H1 (cell line): ENCODE results near the gene SLC7A5. TPM values are rescaled to one million over a fixed set of nuclear protein-coding genes. Genes with fewer than 3 reads are reported as not detected.

Experiments
- CTCF ChIA-PET: fragments of 300-600 bp; sonication (Branson Sonifier 250); formaldehyde crosslinking; loops from one replicate; lab custom pipeline; 2021; ENCODE audit not compliant: partially characterized antibody; lab: Charles Lee
- POLR2A ChIA-PET: fragments of 300-600 bp; sonication (Branson Sonifier 250); formaldehyde crosslinking; loops from one replicate; lab custom pipeline; 2021; ENCODE audit warnings: inconsistent platforms; ENCODE audit not compliant: partially characterized antibody; lab: Charles Lee
- DNase-seq, 2 experiments: peaks; one replicate each; pipeline versions ENCODE4 v3.0.0 to v3.0.0-alpha.2; 2010 to 2022; ENCODE audit warnings: low spot score in 2 of 2, low read depth in 1 of 2, mixed read lengths in 1 of 2
- FAIRE-seq: peaks from 2 replicates; lab custom pipeline; 2011; peaks lifted over from hg19 to GRCh38; lab: Jason Lieb, UNC
- H2AFZ ChIP-seq: 2 replicates; pipeline ENCODE4 v1.8.1; 2012; ENCODE audit warnings: low read length, inconsistent platforms
- H2AK5ac ChIP-seq: 2 replicates; pipeline ENCODE4 v1.6.1; 2013; ENCODE audit warnings: low read depth, low read length
- H2BK120ac ChIP-seq: replicated peaks from 2 replicates; pipeline ENCODE3; 2013; ENCODE audit warnings: low read depth, low read length, inconsistent platforms
- H2BK12ac ChIP-seq: 2 replicates; pipeline ENCODE4 v1.6.1; 2013; ENCODE audit warnings: low read depth, low read length
- H2BK15ac ChIP-seq: 2 replicates; pipeline ENCODE4 v1.6.1; 2013; ENCODE audit warnings: low read length
- H2BK20ac ChIP-seq: 2 replicates; pipeline ENCODE4 v1.6.1; 2013; ENCODE audit warnings: low read length
- H2BK5ac ChIP-seq: 2 replicates; pipeline ENCODE4 v1.6.1; 2013; ENCODE audit warnings: low read depth, low read length
- H3K14ac ChIP-seq: 2 replicates; pipeline ENCODE4 v1.6.1; 2013; ENCODE audit warnings: inconsistent platforms; ENCODE audit not compliant: insufficient read length
- H3K18ac ChIP-seq: 2 replicates; pipeline ENCODE4 v1.6.1; 2013; ENCODE audit warnings: low read length; ENCODE audit errors: extremely low read depth
- H3K23ac ChIP-seq: 2 replicates; pipeline ENCODE4 v1.6.1; 2013; ENCODE audit warnings: inconsistent platforms; ENCODE audit not compliant: insufficient read length
- H3K23me2 ChIP-seq: 2 replicates; pipeline ENCODE4 v1.6.1; 2013; ENCODE audit warnings: low read depth, low read length
- H3K27ac ChIP-seq: 2 replicates; pipeline ENCODE4 v1.6.1; 2011; ENCODE audit warnings: low read depth, low read length, inconsistent platforms
- H3K27me3 ChIP-seq, 4 experiments: replicated peaks in 1 of 4; 1 replicate in 1 of 4; 2 replicates in 3 of 4; pipeline versions ENCODE4 v1.6.1 to v1.8.1; 2011 to 2013; ENCODE audit warnings: low read length in 3 of 4, mild to moderate bottlenecking in 3 of 4, inconsistent platforms in 2 of 4, mixed read lengths in 2 of 4, moderate library complexity in 1 of 4; ENCODE audit not compliant: control insufficient read depth in 3 of 4, insufficient read depth in 3 of 4; ENCODE audit errors: extremely low read depth in 1 of 4
- H3K36me3 ChIP-seq, 4 experiments: 2 replicates each; pipeline versions ENCODE4 v1.6.1 to v1.8.1; 2011 to 2013; ENCODE audit warnings: mild to moderate bottlenecking in 4 of 4, low read length in 3 of 4, moderate library complexity in 2 of 4, control low read depth in 1 of 4, inconsistent platforms in 1 of 4; ENCODE audit not compliant: insufficient read depth in 4 of 4, control insufficient read depth in 2 of 4
- H3K4ac ChIP-seq: replicated peaks from 2 replicates; pipeline ENCODE3; 2013; ENCODE audit warnings: low read length, low read depth, mixed read lengths, inconsistent platforms; ENCODE audit not compliant: insufficient read length
- H3K4me1 ChIP-seq, 4 experiments: replicated peaks in 1 of 4; 1 replicate in 1 of 4; 2 replicates in 3 of 4; pipeline versions ENCODE4 v1.6.1 to v1.8.1; 2011 to 2013; ENCODE audit warnings: low read length in 3 of 4, inconsistent platforms in 2 of 4, mixed read lengths in 1 of 4; ENCODE audit not compliant: insufficient read depth in 4 of 4, control insufficient read depth in 3 of 4
- H3K4me2 ChIP-seq, 2 experiments: 2 replicates each; pipeline versions ENCODE4 v1.6.1 to v1.8.1; 2011 to 2013; ENCODE audit warnings: low read depth in 2 of 2, low read length in 2 of 2, control low read depth in 1 of 2, inconsistent platforms in 1 of 2, mild to moderate bottlenecking in 1 of 2; ENCODE audit not compliant: insufficient read depth in 1 of 2
- H3K4me3 ChIP-seq, 4 experiments: fragments of 200-600, 300-600 bp in 1 of 4; sonication (generic), shearing (Covaris generic), sonication (Bioruptor Twin) in 1 of 4; 2 replicates each; pipeline versions ENCODE4 v1.5.1 to v1.8.1; 2011 to 2016; ENCODE audit warnings: low read length in 4 of 4, low read depth in 3 of 4, control low read depth in 2 of 4, inconsistent platforms in 2 of 4, mild to moderate bottlenecking in 2 of 4, mixed read lengths in 1 of 4, moderate library complexity in 1 of 4; ENCODE audit not compliant: insufficient read depth in 2 of 4; ENCODE audit errors: extremely low read depth in 1 of 4
- H3K56ac ChIP-seq: replicated peaks from 2 replicates; pipeline ENCODE3; 2013; ENCODE audit warnings: low read depth, mild to moderate bottlenecking, mixed read lengths, low read length, inconsistent platforms; ENCODE audit not compliant: insufficient read length
- H3K79me1 ChIP-seq: 2 replicates; pipeline ENCODE4 v1.6.1; 2013; ENCODE audit warnings: low read depth, low read length, control low read depth
- H3K79me2 ChIP-seq, 2 experiments: 2 replicates each; pipeline versions ENCODE4 v1.6.1 to v1.8.1; 2012 to 2013; ENCODE audit warnings: low read length in 2 of 2, mild to moderate bottlenecking in 2 of 2, inconsistent platforms in 1 of 2; ENCODE audit not compliant: insufficient read depth in 2 of 2, control insufficient read depth in 1 of 2
- H3K9ac ChIP-seq, 4 experiments: replicated peaks in 1 of 4; 1 replicate in 1 of 4; 2 replicates in 3 of 4; pipeline versions ENCODE4 v1.6.1 to v1.8.1; 2011 to 2013; ENCODE audit warnings: low read depth in 3 of 4, low read length in 3 of 4, control low read depth in 2 of 4, mild to moderate bottlenecking in 2 of 4, moderate library complexity in 2 of 4, inconsistent platforms in 1 of 4; ENCODE audit errors: extremely low read depth in 1 of 4
- H3K9me3 ChIP-seq, 2 experiments: 2 replicates each; pipeline versions ENCODE4 v1.6.1 to v1.8.1; 2012 to 2013; ENCODE audit warnings: mild to moderate bottlenecking in 2 of 2, moderate library complexity in 2 of 2, control low read depth in 1 of 2, inconsistent platforms in 1 of 2, low read depth in 1 of 2, low read length in 1 of 2, mixed read lengths in 1 of 2; ENCODE audit not compliant: insufficient read depth in 2 of 2
- H4K20me1 ChIP-seq, 2 experiments: replicated peaks in 1 of 2; 2 replicates each; pipeline versions ENCODE3 to v1.8.1; 2011 to 2013; ENCODE audit warnings: inconsistent platforms in 2 of 2, low read length in 2 of 2, mild to moderate bottlenecking in 1 of 2; ENCODE audit not compliant: insufficient read depth in 2 of 2, control insufficient read depth in 1 of 2
- H4K5ac ChIP-seq: 2 replicates; pipeline ENCODE4 v1.6.1; 2013; ENCODE audit warnings: low read length, low read depth, mixed read lengths, inconsistent platforms; ENCODE audit not compliant: insufficient read length
- H4K8ac ChIP-seq: 2 replicates; pipeline ENCODE4 v1.8.0; 2013; ENCODE audit warnings: mild to moderate bottlenecking, moderate library complexity, low read length, inconsistent platforms; ENCODE audit not compliant: insufficient read depth; ENCODE audit errors: extremely low read depth
- H4K91ac ChIP-seq: replicated peaks from 2 replicates; pipeline ENCODE3; 2013; ENCODE audit warnings: low read length, mixed read lengths, inconsistent platforms; ENCODE audit not compliant: insufficient read length
- GABPA ChIP-seq: IDR thresholded peaks from 2 replicates; pipeline ENCODE4 v1.6.1; 2011; ENCODE audit warnings: mild to moderate bottlenecking, low read length, moderate library complexity, borderline replicate concordance; ENCODE audit not compliant: insufficient read depth
- JUND ChIP-seq: IDR thresholded peaks from 2 replicates; pipeline ENCODE4 v1.6.1; 2011; ENCODE audit warnings: mild to moderate bottlenecking, improper control_type of control experiment, low read length
- WGBS, 2 experiments: shearing (Covaris generic) in 1 of 2; methylation state at CpG; one replicate each; pipeline versions ENCODE4 v1.1.6 to v1.1.7; 2013 to 2015; ENCODE audit warnings: low lambda C conversion rate in 2 of 2, mixed read lengths in 2 of 2, inconsistent platforms in 1 of 2, low coverage in 1 of 2, missing lambda C conversion rate in 1 of 2; ENCODE audit not compliant: insufficient replicate concordance in 2 of 2, insufficient coverage in 1 of 2, insufficient read length in 1 of 2; ENCODE audit errors: extremely low coverage in 1 of 2, missing lambda C conversion rate in 1 of 2; 5-methylcytosine and 5-hydroxymethylcytosine counted together
- polyA plus RNA-seq, 7 experiments: library from polyadenylated mRNA; depleted of rRNA in 3 of 7; stranded (reverse) in 5 of 7; unstranded in 2 of 7; fragments of >200 nt in 5 of 7; fragments of 200-250 nt in 2 of 7; gene quantifications; 1 replicate in 5 of 7; 2 replicates in 1 of 7; 4 replicates in 1 of 7; pipeline versions ENCODE4 v1.2.1 to v1.2.3, GENCODE V29; 2011 to 2013; ENCODE audit warnings: missing spikeins in 2 of 7, mixed read lengths in 2 of 7
- total RNA-seq: library from RNA; stranded (reverse); fragmentation: NEBNext Ultra II Directional; extraction: Animal tissue kit (Norgen Biotek cat#: 25700); gene quantifications from 2 replicates; pipeline ENCODE4 v1.2.1, GENCODE V29; 2021
- TF ChIP-seq, protein P1 (sequence below): IDR thresholded peaks from 2 replicates; pipeline ENCODE4 v1.6.1; 2012; ENCODE audit warnings: inconsistent platforms

SLC7A5 gene
- total and polyA plus RNA-seq, 2 of the 8 experiments (the other 6 are each of a cell fraction or from before 2014, with no cell fraction given) = 68.2 to 341 TPM

DNA sequence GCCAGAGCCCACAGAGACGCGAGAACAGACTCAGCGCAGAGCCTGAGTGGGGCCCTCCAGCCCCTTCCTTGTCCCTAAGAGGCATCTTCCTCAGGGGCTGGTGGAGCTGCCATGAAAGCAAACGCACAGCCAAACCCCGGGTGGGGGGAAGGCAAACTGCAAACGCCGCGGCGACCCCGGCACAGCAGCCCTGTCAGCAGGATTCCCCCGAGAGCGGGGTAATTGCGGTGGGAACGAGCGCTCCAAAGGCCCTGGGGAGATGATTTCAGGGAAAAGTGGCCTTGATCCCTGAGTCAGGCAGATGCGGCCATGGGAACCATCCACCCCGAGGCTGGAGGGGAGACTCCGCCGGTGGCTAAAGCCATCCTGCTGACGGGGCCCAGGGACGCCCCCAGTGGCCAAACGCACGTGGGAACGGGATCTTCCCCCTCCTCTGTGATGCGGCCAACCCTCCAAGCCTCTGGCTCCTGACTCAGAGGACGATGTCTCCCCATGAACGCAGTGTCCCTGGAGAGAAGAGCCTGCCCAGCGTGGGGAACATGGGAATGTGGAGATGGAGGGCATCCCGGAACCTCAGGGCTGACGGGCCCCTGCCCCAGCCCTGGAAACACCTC lies 25.1 kb downstream of the SLC7A5 start:
- no peak overlapping the region for H3K56ac ChIP-seq
- H3K4me2 ChIP-seq = no peak overlapping the region
- WGBS, 2 experiments = 87% methylated on average over 20 of the region's 30 CpGs; no CpG with 5 or more reads in 1 of the 2 experiments
- DNase-seq = peak in 1 of 2 experiments; percentile 75
- POLR2A ChIA-PET = interaction anchor here (1.3 to 27.1 kb wide), 5 partner anchors 8 to 21 kb away, joined by 3 to 507 read pairs (median 15); partner anchors contain the start of gene SLC7A5
- no peak for FAIRE-seq
- no peak overlapping the region for H2AFZ ChIP-seq
- no peak overlapping the region for H3K14ac ChIP-seq
- H4K20me1 ChIP-seq = peaks cover 18 to 24% of the 10 kb centered on the region in 2 experiments
- peak overlapping the region; percentile 52 for H2BK5ac ChIP-seq
- H2BK120ac ChIP-seq = no peak overlapping the region
- peaks cover 10% of the 10 kb centered on the region for H3K79me1 ChIP-seq
- CTCF ChIA-PET = interaction anchor here (0.9 to 9.8 kb wide), 9 partner anchors 8 to 75 kb away, joined by 3 to 115 read pairs (median 6); partner anchors contain the start of gene SLC7A5
- peaks cover 0 to 6% (median 0%) of the 10 kb centered on the region in 4 experiments; a peak in 1 of 7 replicates for H3K4me1 ChIP-seq
- H4K8ac ChIP-seq = peak overlapping the region; percentile 62; the same call in 1 of the 2 replicates
- H3K23ac ChIP-seq = no peak overlapping the region
- H3K9ac ChIP-seq = no peak overlapping the region
- no peak overlapping the region for H2AK5ac ChIP-seq
- H2BK12ac ChIP-seq = 0 out of 2 replicates have a peak overlapping the region, but pooled peaks have one; percentile 68
- no peak overlapping the region for H4K5ac ChIP-seq
- peaks cover 2 to 30% (median 17%) of the 10 kb centered on the region in 4 experiments; a peak in 7 of 8 replicates for H3K36me3 ChIP-seq
- H2BK15ac ChIP-seq = no peak overlapping the region
- peaks cover 0 to 70% of the 10 kb centered on the region in 2 experiments; a peak in 3 of 4 replicates for H3K79me2 ChIP-seq
- no peak overlapping the region for H2BK20ac ChIP-seq
- no peak overlapping the region for H4K91ac ChIP-seq
- H3K4ac ChIP-seq = no peak overlapping the region
- H3K18ac ChIP-seq = no peak overlapping the region
- no peaks in the 10 kb centered on the region for H3K27me3 ChIP-seq
- H3K9me3 ChIP-seq = no peaks in the 10 kb centered on the region
- no peak overlapping the region for H3K27ac ChIP-seq
- no peaks in the 10 kb centered on the region for H3K23me2 ChIP-seq
- H3K4me3 ChIP-seq = no peak overlapping the region
- TF ChIP-seq JUND (no peak), GABPA (peak; percentile 62; the same call in 1 of the 2 replicates)
- TF ChIP-seq, protein P1, sequence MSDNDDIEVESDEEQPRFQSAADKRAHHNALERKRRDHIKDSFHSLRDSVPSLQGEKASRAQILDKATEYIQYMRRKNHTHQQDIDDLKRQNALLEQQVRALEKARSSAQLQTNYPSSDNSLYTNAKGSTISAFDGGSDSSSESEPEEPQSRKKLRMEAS = peak; percentile 61
